RWPE1 (cell line): ENCODE data around the gene ADCY7.

Source experiments
- CTCF ChIA-PET: fragments of 350-600 bp; sonication (Branson Sonifier 250); formaldehyde crosslinking; extraction: SDS; loops from one replicate; lab custom pipeline; 2021; lab: Yijun Ruan, JAX
- POLR2A ChIA-PET: fragments of 400-600 bp; formaldehyde crosslinking; extraction: SDS; loops from one replicate; lab custom pipeline; 2020; ENCODE audit warnings: antibody characterized with exemption; ENCODE audit not compliant: low non-redundant PET; lab: Yijun Ruan, JAX
- DNase-seq: peaks from one replicate; pipeline ENCODE4 v3.0.0; 2012; ENCODE audit warnings: low spot score
- H3K27ac ChIP-seq: fragments of 450-650 bp; 2 replicates; pipeline ENCODE4 v1.5.1; 2017
- CTCF ChIP-seq: fragments of 450-650 bp; conservative IDR thresholded peaks from 2 replicates; pipeline ENCODE4 v1.5.1; 2017; ENCODE audit warnings: low read depth, mild to moderate bottlenecking

Gene ADCY7

GRCh38 chr16:50291719-50292565 is 25.6 kb downstream of the ADCY7 start:
- ChIA-PET CTCF (interaction anchor here (0.6 kb wide), 1 partner anchor 36 kb away, joined by 3 read pairs; no protein-coding TSS in a partner anchor), POLR2A (no interaction called here)
- TF ChIP-seq CTCF = no peak

GRCh38 chr16:50292566-50292948 is 26.2 kb downstream of the ADCY7 start:
- CTCF ChIA-PET = interaction anchor here (0.6 kb wide), 1 partner anchor 35 kb away, joined by 3 read pairs; no protein-coding TSS in a partner anchor
- POLR2A ChIA-PET = no interaction called here

More at GRCh38 chr16:50291719-50292565, 25.6 kb downstream of the ADCY7 start:
- H3K27ac ChIP-seq = no peak overlapping the region
- DNase-seq = no peak

GRCh38 chr16:50293041-50293783 is 26.9 kb downstream of the ADCY7 start:
- ChIA-PET CTCF (interaction anchor here (0.7 kb wide), 1 partner anchor 778 kb away, joined by 3 read pairs; no protein-coding TSS in a partner anchor), POLR2A (no interaction called here)

More at GRCh38 chr16:50292566-50292948, 26.2 kb downstream of the ADCY7 start:
- no peak for DNase-seq
- TF ChIP-seq CTCF = no peak
- no peak overlapping the region for H3K27ac ChIP-seq

GRCh38 chr16:50293994-50294855 is 27.9 kb downstream of the ADCY7 start:
- H3K27ac ChIP-seq = no peak overlapping the region
- POLR2A ChIA-PET = no interaction called here
- DNase-seq = no peak
- TF ChIP-seq CTCF = no peak
- CTCF ChIA-PET = interaction anchor here (0.7 kb wide), 1 partner anchor 779 kb away, joined by 3 read pairs; no protein-coding TSS in a partner anchor

More at GRCh38 chr16:50293041-50293783, 26.9 kb downstream of the ADCY7 start:
- TF ChIP-seq CTCF = no peak
- no peak for DNase-seq
- H3K27ac ChIP-seq = no peak overlapping the region

- ChIA-PET POLR2A (no interaction called here), CTCF (interaction anchor here (0.7 kb wide), 1 partner anchor 8 kb away, joined by 3 read pairs; no protein-coding TSS in a partner anchor)
- DNase-seq = no peak
- TF ChIP-seq CTCF = no peak
- H3K27ac ChIP-seq = no peak overlapping the region
Observed at GRCh38 chr16:50294955-50295354, 28.6 kb downstream of the ADCY7 start.
